ENCODE measurements around the gene KIF1B. TPM values are rescaled to one million over a fixed set of nuclear protein-coding genes. Genes with fewer than 3 reads are reported as not detected.
"Not testable (repeated sequence)": the region's sequence is repeated elsewhere in the genome, so short reads cannot be mapped to it uniquely, and the experiment has no call there.

The KIF1B gene
- total RNA-seq, 2 experiments from 2014 or later: 13.4 to 13.9 TPM

GRCh38 chr1:10388387-10388715 lies 178.0 kb downstream of the KIF1B start:
- H3K4me1 Mint-ChIP-seq: peaks cover 9% of the 10 kb centered on the region
- H3K27ac Mint-ChIP-seq: no peak overlapping the region
- no peaks in the 10 kb centered on the region for H3K27me3 Mint-ChIP-seq
- H3K4me3 Mint-ChIP-seq: no peak overlapping the region
- DNase-seq (no peak), ATAC-seq (ENCODE audit: low read depth) (no peak)
- no peaks in the 10 kb centered on the region for H3K9me3 Mint-ChIP-seq
- no peaks in the 10 kb centered on the region for H3K36me3 Mint-ChIP-seq
- POLR2A ChIA-PET: interaction anchor here (0.8 kb wide), 2 partner anchors 10 to 11 kb away, joined by 3 read pairs; partner anchors contain the start of gene PGD

- DNase-seq (no peak), ATAC-seq (ENCODE audit: low read depth) (no peak)
- POLR2A ChIA-PET: interaction anchor here (0.8 kb wide), 1 partner anchor 9 kb away, joined by 3 read pairs; the partner anchor contains the start of gene PGD
- Mint-ChIP-seq H3K27me3 (no peaks in the 10 kb centered on the region), H3K36me3 (peaks cover 2% of the 10 kb centered on the region), H3K4me1 (peaks cover 9% of the 10 kb centered on the region), H3K9me3 (peaks cover 6% of the 10 kb centered on the region), H3K27ac (no peak overlapping the region), H3K4me3 (no peak overlapping the region)
These were observed 179.1 kb downstream of the KIF1B start for GRCh38 chr1:10389271-10389973.

- ATAC-seq (ENCODE audit: low read depth) (no peak), DNase-seq (no peak)
- POLR2A ChIA-PET: no interaction called here
- Mint-ChIP-seq H3K27me3 (no peaks in the 10 kb centered on the region), H3K9me3 (peaks cover 6% of the 10 kb centered on the region), H3K27ac (no peak overlapping the region), H3K4me3 (peak overlapping the region; percentile 15), H3K36me3 (peaks cover 10% of the 10 kb centered on the region), H3K4me1 (peaks cover 18% of the 10 kb centered on the region)
These were observed 186.5 kb downstream of the KIF1B start for GRCh38 chr1:10396870-10397269.

- Mint-ChIP-seq H3K4me3 (peak overlapping the region; percentile 89), H3K27me3 (no peaks in the 10 kb centered on the region), H3K4me1 (peaks cover 21% of the 10 kb centered on the region), H3K27ac (peak overlapping the region; percentile 78), H3K9me3 (peaks cover 6% of the 10 kb centered on the region), H3K36me3 (peaks cover 14% of the 10 kb centered on the region)
- ATAC-seq (ENCODE audit: low read depth): no peak
- no peak for DNase-seq
- POLR2A ChIA-PET: interaction anchor here (1.2 to 1.8 kb wide), 3 partner anchors 10 to 33 kb away, joined by 3 to 13 read pairs (median 3); partner anchors contain the start of gene CENPS
These were observed 187.9 kb downstream of the KIF1B start for GRCh38 chr1:10398278-10398733.

GRCh38 chr1:10398734-10399443 lies 188.5 kb downstream of the KIF1B start, which contains the start of gene PGD:
PGD (plus strand) TSS chr1:10399064; CDS start chr1:10399118, 54 bp downstream.
- ATAC-seq (ENCODE audit: low read depth) (peak; percentile 98), DNase-seq (peak; percentile 96)
- Mint-ChIP-seq H3K4me1 (peaks cover 21% of the 10 kb centered on the region), H3K27me3 (no peaks in the 10 kb centered on the region), H3K27ac (peak within 1 kb of the TSS; percentile 78), H3K4me3 (peak within 1 kb of the TSS; percentile 89), H3K9me3 (peaks cover 4% of the 10 kb centered on the region), H3K36me3 (peaks cover 19% of the 10 kb centered on the region)
- POLR2A ChIA-PET: interaction anchor here (0.5 to 2.0 kb wide), 6 partner anchors 10 to 32 kb away, joined by 3 to 13 read pairs (median 3); partner anchors contain the start of gene CENPS

- ATAC-seq (ENCODE audit: low read depth): no peak
- POLR2A ChIA-PET: interaction anchor here (0.7 to 2.0 kb wide), 5 partner anchors 11 to 31 kb away, joined by 3 to 13 read pairs (median 3); partner anchors contain the start of gene CENPS
- peaks cover 22% of the 10 kb centered on the region for H3K36me3 Mint-ChIP-seq
- H3K4me3 Mint-ChIP-seq: peak overlapping the region; percentile 85
- peak overlapping the region; percentile 46 for H3K27ac Mint-ChIP-seq
- DNase-seq: no peak
- H3K9me3 Mint-ChIP-seq: no peaks in the 10 kb centered on the region
- H3K4me1 Mint-ChIP-seq: peaks cover 21% of the 10 kb centered on the region
- no peaks in the 10 kb centered on the region for H3K27me3 Mint-ChIP-seq
These were observed 189.1 kb downstream of the KIF1B start for GRCh38 chr1:10399444-10399941.

GRCh38 chr1:10400013-10400412 lies 189.6 kb downstream of the KIF1B start:
- no peaks in the 10 kb centered on the region for H3K9me3 Mint-ChIP-seq
- peak overlapping the region; percentile 46 for H3K27ac Mint-ChIP-seq
- peaks cover 24% of the 10 kb centered on the region for H3K36me3 Mint-ChIP-seq
- POLR2A ChIA-PET: interaction anchor here (1.8 to 2.0 kb wide), 2 partner anchors 15 to 31 kb away, joined by 8 to 13 read pairs; partner anchors contain the start of gene CENPS
- DNase-seq: no peak
- H3K4me3 Mint-ChIP-seq: peak overlapping the region; percentile 85
- H3K4me1 Mint-ChIP-seq: peaks cover 21% of the 10 kb centered on the region
- no peak for ATAC-seq (ENCODE audit: low read depth)
- no peaks in the 10 kb centered on the region for H3K27me3 Mint-ChIP-seq

GRCh38 chr1:10401281-10401680 lies 190.9 kb downstream of the KIF1B start:
- Mint-ChIP-seq H3K27ac (no peak overlapping the region), H3K4me3 (no peak overlapping the region)
- no peak for ATAC-seq (ENCODE audit: low read depth)

GRCh38 chr1:10402729-10403274 lies 192.4 kb downstream of the KIF1B start:
- no peaks in the 10 kb centered on the region for H3K27me3 Mint-ChIP-seq
- no peak for ATAC-seq (ENCODE audit: low read depth)
- POLR2A ChIA-PET: interaction anchor here (0.6 kb wide), 2 partner anchors 15 to 22 kb away, joined by 3 read pairs; no protein-coding TSS in a partner anchor

More at GRCh38 chr1:10401281-10401680, 190.9 kb downstream of the KIF1B start:
- DNase-seq: no peak
- Mint-ChIP-seq H3K27me3 (no peaks in the 10 kb centered on the region), H3K4me1 (peaks cover 21% of the 10 kb centered on the region), H3K36me3 (peaks cover 24% of the 10 kb centered on the region), H3K9me3 (no peaks in the 10 kb centered on the region)
- POLR2A ChIA-PET: no interaction called here

GRCh38 chr1:10407201-10407600 lies 196.8 kb downstream of the KIF1B start:
- Mint-ChIP-seq H3K9me3 (no peaks in the 10 kb centered on the region), H3K4me3 (no peak overlapping the region), H3K27me3 (no peaks in the 10 kb centered on the region), H3K27ac (no peak overlapping the region), H3K36me3 (peaks cover 28% of the 10 kb centered on the region), H3K4me1 (peaks cover under 1% of the 10 kb centered on the region)
- POLR2A ChIA-PET: no interaction called here
- no peak for DNase-seq
- no peak for ATAC-seq (ENCODE audit: low read depth)

More at GRCh38 chr1:10402729-10403274, 192.4 kb downstream of the KIF1B start:
- no peaks in the 10 kb centered on the region for H3K9me3 Mint-ChIP-seq
- peaks cover 32% of the 10 kb centered on the region for H3K36me3 Mint-ChIP-seq
- no peak overlapping the region for H3K27ac Mint-ChIP-seq
- no peak overlapping the region for H3K4me3 Mint-ChIP-seq
- peaks cover 20% of the 10 kb centered on the region for H3K4me1 Mint-ChIP-seq
- DNase-seq: no peak

- Mint-ChIP-seq H3K27ac (peak overlapping the region; percentile 91), H3K36me3 (peaks cover 42% of the 10 kb centered on the region), H3K4me3 (peak overlapping the region; percentile 72), H3K9me3 (no peaks in the 10 kb centered on the region), H3K4me1 (peaks cover 11% of the 10 kb centered on the region), H3K27me3 (no peaks in the 10 kb centered on the region)
- POLR2A ChIA-PET: interaction anchor here (0.9 kb wide), 1 partner anchor 16 kb away, joined by 8 read pairs; the partner anchor contains the start of gene PGD
- DNase-seq (no peak), ATAC-seq (ENCODE audit: low read depth) (peak; percentile 87)
These were observed 205.0 kb downstream of the KIF1B start for GRCh38 chr1:10415211-10415930.

- H3K27me3 Mint-ChIP-seq; H3K4me3 Mint-ChIP-seq; DNase-seq; ATAC-seq (ENCODE audit: low read depth); H3K9me3 Mint-ChIP-seq: not testable (repeated sequence)
- Mint-ChIP-seq H3K4me1 (peaks cover 11% of the 10 kb centered on the region), H3K36me3 (peaks cover 42% of the 10 kb centered on the region), H3K27ac (peak overlapping the region; percentile 5)
- POLR2A ChIA-PET: interaction anchor here (0.9 kb wide), 1 partner anchor 16 kb away, joined by 8 read pairs; the partner anchor contains the start of gene PGD
These were observed 205.6 kb downstream of the KIF1B start for GRCh38 chr1:10415967-10416366.
